GM12801 (cell line): ENCODE results near the gene CALY.

Source experiments
- CTCF ChIP-seq: IDR thresholded peaks from one replicate; pipeline ENCODE4 v1.5.1; 2011; ENCODE audit warnings: control low read depth; ENCODE audit not compliant: insufficient read length; ENCODE audit errors: extremely low read depth

The CALY gene

DNA sequence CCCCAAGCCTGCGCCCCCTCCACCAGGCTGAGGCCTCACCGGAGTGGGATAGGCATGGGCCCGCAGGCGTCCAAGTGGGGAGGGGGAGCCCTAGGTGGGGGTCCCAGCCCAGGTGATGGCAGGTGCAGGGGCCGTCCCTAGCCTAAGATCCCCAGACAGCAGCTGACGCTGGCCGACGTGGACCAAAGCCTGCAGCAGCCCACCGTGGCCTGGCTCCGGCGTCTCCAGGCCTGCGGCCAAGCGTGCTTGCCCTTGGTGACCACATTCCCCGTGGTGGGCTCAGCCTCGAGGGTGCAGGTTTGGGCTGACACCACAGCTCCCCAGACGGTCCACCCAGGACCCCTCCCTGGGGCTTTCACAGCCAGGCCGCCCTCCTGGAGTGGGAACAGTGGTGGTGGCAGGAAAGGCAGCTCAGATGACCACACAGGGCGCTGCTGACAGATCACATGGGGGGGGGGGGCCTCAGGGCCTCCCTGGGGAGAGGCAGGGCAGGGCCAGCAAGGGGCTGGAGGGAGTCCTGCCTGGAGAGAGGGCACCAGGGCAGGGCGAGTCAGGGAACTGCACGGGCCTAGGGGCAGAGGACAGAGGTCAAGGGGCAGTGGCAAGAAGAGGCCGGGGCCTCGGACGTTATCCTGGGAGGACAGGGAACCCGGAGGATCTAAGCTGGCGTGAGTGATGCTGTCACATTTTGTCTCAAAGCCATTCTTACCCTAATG, 59.3 kb downstream of the CALY start:
- no peak for TF ChIP-seq CTCF

DNA sequence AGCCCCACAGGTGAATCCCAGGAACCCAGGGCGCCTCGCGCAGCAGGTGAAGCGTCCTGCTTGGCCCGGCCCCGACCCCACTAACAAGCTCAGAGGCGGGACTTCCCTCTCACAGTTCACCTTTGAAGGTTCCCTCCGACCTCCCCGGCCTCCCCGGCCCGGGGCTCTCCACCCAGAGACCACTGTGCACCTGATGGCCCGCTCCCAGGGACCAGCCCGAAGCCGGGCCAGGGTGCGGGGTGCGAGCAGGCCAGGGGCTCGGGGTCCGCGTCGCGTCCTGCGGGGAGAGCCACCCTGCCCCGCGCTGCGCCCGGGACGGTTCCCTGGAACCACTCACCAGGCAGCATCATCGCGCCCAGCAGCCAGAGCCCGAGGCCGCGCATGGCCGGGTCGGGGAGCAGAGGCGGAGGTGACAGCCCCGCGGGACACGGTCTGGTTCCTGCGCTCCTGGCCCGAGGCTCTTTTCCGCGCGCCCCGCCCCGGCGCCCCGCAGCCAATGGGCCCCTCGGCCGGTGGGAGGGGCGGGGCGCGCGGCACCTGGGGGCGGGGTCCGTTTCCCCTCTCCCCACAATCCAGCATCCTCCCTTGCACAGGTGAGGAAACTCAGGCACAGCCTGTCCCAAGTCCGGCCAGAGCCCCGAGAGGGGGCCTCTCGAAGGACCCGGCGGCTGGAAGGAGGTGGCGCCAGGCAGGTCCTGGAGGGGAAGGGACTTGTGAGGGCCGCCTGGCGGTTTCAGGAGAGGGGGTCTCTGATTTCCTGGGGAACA, 60.1 kb downstream of the CALY start, which contains the start of gene ADAM8:
TSS of gene ADAM8 (minus strand) at position 434 of the 767 bp plus-strand sequence. CDS start at position 383, 51 bp downstream.
- TF ChIP-seq CTCF, result no peak

GRCh38 chr10:133276100-133276434, 60.6 kb downstream of the CALY start:
- no peak for TF ChIP-seq CTCF

DNA sequence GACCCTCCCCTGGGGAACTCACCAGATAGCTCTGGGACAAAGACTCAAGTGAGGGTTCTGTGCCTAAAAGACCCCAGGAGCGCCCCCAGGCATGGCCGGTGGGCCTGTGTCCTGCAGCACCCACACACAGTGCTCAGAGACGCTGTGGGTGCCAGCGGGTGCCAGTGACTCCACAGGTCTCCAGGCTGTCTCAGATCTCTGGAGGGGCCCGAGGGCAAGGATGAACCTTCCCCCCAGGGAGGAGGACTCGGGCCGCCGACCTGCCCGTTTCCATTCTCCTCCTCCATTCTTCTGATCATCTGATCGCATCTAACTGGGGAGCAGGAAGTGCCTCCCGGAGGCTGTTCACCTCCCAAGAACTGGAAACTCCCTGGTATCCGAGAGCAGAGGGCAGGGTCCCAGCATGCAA, 61.0 kb downstream of the CALY start:
- TF ChIP-seq CTCF, result no peak

GRCh38 chr10:133274751-133275683, 61.7 kb downstream of the CALY start:
- no peak for TF ChIP-seq CTCF
